Retinal pigment epithelial cell (primary cell): ENCODE results near the gene CR1.
"Not testable (repeated sequence)": the region's sequence is repeated elsewhere in the genome, so short reads cannot be mapped to it uniquely, and the experiment has no call there.

ENCODE experiments used
- DNase-seq: peaks from one replicate; pipeline ENCODE4 v3.0.0-alpha.2; 2010; ENCODE audit warnings: low read depth
- H3K4me3 ChIP-seq: 2 replicates; pipeline ENCODE4 v1.5.1; 2011; ENCODE audit warnings: mild to moderate bottlenecking, low read length, control low read depth, moderate library complexity
- CTCF ChIP-seq: conservative IDR thresholded peaks from 2 replicates; pipeline ENCODE4 v1.5.1; 2011; ENCODE audit warnings: low read depth, low read length, control low read depth, inconsistent platforms

Gene CR1

GRCh38 chr1:207519505-207520399 is 23.8 kb downstream of the CR1 start:
- TF ChIP-seq CTCF = no peak
- DNase-seq = no peak
- H3K4me3 ChIP-seq = no peak overlapping the region

- not testable (repeated sequence) for H3K4me3 ChIP-seq, DNase-seq
Observed at GRCh38 chr1:207520400-207521345, 24.7 kb downstream of the CR1 start.

- H3K4me3 ChIP-seq, DNase-seq: not testable (repeated sequence)
Observed at GRCh38 chr1:207525239-207525638, 29.3 kb downstream of the CR1 start.

- not testable (repeated sequence) for DNase-seq, H3K4me3 ChIP-seq
Observed at GRCh38 chr1:207528401-207528800, 32.4 kb downstream of the CR1 start.

GRCh38 chr1:207536263-207536662 is 40.3 kb downstream of the CR1 start:
- not testable (repeated sequence) for H3K4me3 ChIP-seq, DNase-seq

GRCh38 chr1:207546677-207547357 is 50.9 kb downstream of the CR1 start:
- H3K4me3 ChIP-seq, DNase-seq: not testable (repeated sequence)

GRCh38 chr1:207554823-207555222 is 58.9 kb downstream of the CR1 start:
- DNase-seq, H3K4me3 ChIP-seq: not testable (repeated sequence)

GRCh38 chr1:207565546-207566468 is 69.8 kb downstream of the CR1 start:
- DNase-seq = no peak
- TF ChIP-seq CTCF = peak; percentile 57
- no peak overlapping the region for H3K4me3 ChIP-seq

GRCh38 chr1:207571926-207572325 is 76.0 kb downstream of the CR1 start:
- not testable (repeated sequence) for H3K4me3 ChIP-seq, DNase-seq

GRCh38 chr1:207573074-207573473 is 77.1 kb downstream of the CR1 start:
- not testable (repeated sequence) for H3K4me3 ChIP-seq, DNase-seq

GRCh38 chr1:207575381-207575780 is 79.4 kb downstream of the CR1 start:
- DNase-seq, H3K4me3 ChIP-seq: not testable (repeated sequence)
